Suppressor macrophage treated with lipopolysaccharide for 1 hour (primary cell): ENCODE data around the gene IAPP.
"Not testable (repeated sequence)": the region's sequence is repeated elsewhere in the genome, so short reads cannot be mapped to it uniquely, and the experiment has no call there.

Source experiments
- DNase-seq, 3 donors: peaks; one replicate each; pipeline ENCODE4 v3.0.0-alpha.2; 2020 to 2022

Gene IAPP

GRCh38 chr12:21372602-21373001, at the start of gene IAPP:
Gene IAPP, plus strand, starts transcription at chr12:21372902. Its CDS starts 450 bp downstream, at chr12:21373352.
- DNase-seq, result no peak

GRCh38 chr12:21323736-21324135, 49.0 kb upstream of the IAPP start:
- no peak for DNase-seq

GRCh38 chr12:21324551-21324950, 48.2 kb upstream of the IAPP start:
- DNase-seq, result no peak

- no peak for DNase-seq
Measured at GRCh38 chr12:21328578-21328977, 44.1 kb upstream of the IAPP start.

- DNase-seq, result no peak
Measured at GRCh38 chr12:21330682-21331253, 41.9 kb upstream of the IAPP start.

- no peak for DNase-seq
Measured at GRCh38 chr12:21334771-21335325, 37.9 kb upstream of the IAPP start, which contains the start of gene SLCO1A2. Gene SLCO1A2, minus strand, starts transcription at chr12:21334917. Its CDS starts 270 bp downstream, at chr12:21334647.

- no peak for DNase-seq
Measured at GRCh38 chr12:21336656-21337055, 36.0 kb upstream of the IAPP start.

- DNase-seq, result no peak
Measured at GRCh38 chr12:21337453-21337852, 35.2 kb upstream of the IAPP start.

GRCh38 chr12:21337959-21338744, 34.5 kb upstream of the IAPP start:
- no peak for DNase-seq

- no peak for DNase-seq
Measured at GRCh38 chr12:21339921-21340320, 32.8 kb upstream of the IAPP start.

- DNase-seq, result peak; percentile 2 to 19 (median 18)
Measured at GRCh38 chr12:21340403-21340802, 32.3 kb upstream of the IAPP start.

- DNase-seq, result no peak
Measured at GRCh38 chr12:21341769-21342168, 30.9 kb upstream of the IAPP start.

- DNase-seq, result no peak
Measured at GRCh38 chr12:21343636-21344035, 29.1 kb upstream of the IAPP start.

- DNase-seq, result no peak
Measured at GRCh38 chr12:21346542-21347205, 26.0 kb upstream of the IAPP start.

GRCh38 chr12:21350975-21351374, 21.7 kb upstream of the IAPP start:
- no peak for DNase-seq

- DNase-seq, result no peak
Measured at GRCh38 chr12:21353487-21353886, 19.2 kb upstream of the IAPP start.

- no peak for DNase-seq
Measured at GRCh38 chr12:21353948-21354347, 18.8 kb upstream of the IAPP start.

GRCh38 chr12:21354641-21355040, 18.1 kb upstream of the IAPP start:
- no peak for DNase-seq

- not testable (repeated sequence) for DNase-seq
Measured at GRCh38 chr12:21360632-21361031, 12.1 kb upstream of the IAPP start.

- DNase-seq, result no peak
Measured at GRCh38 chr12:21369141-21369980, 3.3 kb upstream of the IAPP start.

- DNase-seq, result no peak
Measured at GRCh38 chr12:21370845-21371449, 1.8 kb upstream of the IAPP start.

- DNase-seq, result no peak
Measured at GRCh38 chr12:21379218-21379617, 6.5 kb downstream of the IAPP start.
